Coronary artery (tissue), 2 donors: ENCODE results near the gene SLC25A46.
"Not testable (repeated sequence)": the region's sequence is repeated elsewhere in the genome, so short reads cannot be mapped to it uniquely, and the experiment has no call there.

Source experiments
- DNase-seq: peaks from one replicate; pipeline ENCODE4 v3.0.0-alpha.2; 2017; ENCODE audit warnings: low spot score
- H3K27ac ChIP-seq, 2 donors: fragments of 200-600 bp; sonication (generic); one replicate each; pipeline ENCODE4 v1.5.1; 2016 to 2019
- H3K4me3 ChIP-seq: fragments of 200-600 bp; sonication (generic); 2 replicates; pipeline ENCODE4 v1.5.1; 2016; ENCODE audit warnings: mild to moderate bottlenecking, moderate library complexity
- CTCF ChIP-seq: fragments of 200-600 bp; sonication (generic); IDR thresholded peaks from one replicate; pipeline ENCODE4 v1.5.1; 2019; ENCODE audit warnings: antibody characterized with exemption

Gene SLC25A46

GRCh38 chr5:110738812-110739651 is at the start of gene SLC25A46:
Gene SLC25A46 (plus strand): TSS chr5:110739007. CDS start chr5:110739120, 113 bp downstream.
- peak within 1 kb of the TSS; percentile 81 to 93 for H3K27ac ChIP-seq

GRCh38 chr5:110690587-110690986 is 48.2 kb upstream of the SLC25A46 start:
- not testable (repeated sequence) for H3K4me3 ChIP-seq, DNase-seq, H3K27ac ChIP-seq

More at GRCh38 chr5:110738812-110739651, at the start of gene SLC25A46:
- H3K4me3 ChIP-seq = peak within 1 kb of the TSS; percentile 98
- peak; percentile 93 for DNase-seq
- no peak for TF ChIP-seq CTCF

- not testable (repeated sequence) for H3K27ac ChIP-seq, DNase-seq, H3K4me3 ChIP-seq
Measured at GRCh38 chr5:110692669-110693068, 46.1 kb upstream of the SLC25A46 start.

- no peak for TF ChIP-seq CTCF
- H3K4me3 ChIP-seq = no peak overlapping the region
- no peak for DNase-seq
- no peak overlapping the region for H3K27ac ChIP-seq
Measured at GRCh38 chr5:110702300-110702699, 36.5 kb upstream of the SLC25A46 start.

GRCh38 chr5:110702704-110703103 is 36.1 kb upstream of the SLC25A46 start:
- TF ChIP-seq CTCF = no peak
- Histone ChIP-seq H3K27ac (no peak overlapping the region), H3K4me3 (no peak overlapping the region)
- DNase-seq = no peak

GRCh38 chr5:110703481-110703880 is 35.3 kb upstream of the SLC25A46 start:
- no peak for DNase-seq
- TF ChIP-seq CTCF = no peak
- no peak overlapping the region for H3K27ac ChIP-seq
- H3K4me3 ChIP-seq = peak overlapping the region; percentile 22

- Histone ChIP-seq H3K4me3 (no peak overlapping the region), H3K27ac (no peak overlapping the region)
- no peak for DNase-seq
- no peak for TF ChIP-seq CTCF
Measured at GRCh38 chr5:110705349-110705748, 33.5 kb upstream of the SLC25A46 start.

GRCh38 chr5:110707260-110707844 is 31.5 kb upstream of the SLC25A46 start:
- no peak overlapping the region for H3K4me3 ChIP-seq
- H3K27ac ChIP-seq = no peak overlapping the region
- DNase-seq = no peak
- TF ChIP-seq CTCF = no peak
